BJ (cell line): ENCODE data around the gene PRKAR1B. TPM values are rescaled to one million over a fixed set of nuclear protein-coding genes. Genes with fewer than 3 reads are reported as not detected.
A peak's percentile ranks its signal among the peaks of the same experiment; 100 is the strongest.

Source experiments
- CTCF ChIA-PET: fragments of 350-600 bp; formaldehyde crosslinking; extraction: SDS; loops from one replicate; lab custom pipeline; 2021; ENCODE audit warnings: antibody characterized with exemption, inconsistent platforms; lab: Yijun Ruan, JAX
- POLR2A ChIA-PET: fragments of 300-600 bp; sonication (Branson Sonifier 250); formaldehyde crosslinking; extraction: SDS; loops from one replicate; lab custom pipeline; 2021; ENCODE audit warnings: antibody characterized with exemption; lab: Charles Lee
- DNase-seq: peaks from one replicate; pipeline ENCODE4 v3.0.0-alpha.2; 2011; ENCODE audit warnings: low read depth
- H3K27me3 ChIP-seq: 2 replicates; pipeline ENCODE4 v1.6.0; 2011; ENCODE audit warnings: low read length; ENCODE audit not compliant: control insufficient read depth, insufficient read depth
- H3K36me3 ChIP-seq: 2 replicates; pipeline ENCODE4 v1.5.1; 2011; ENCODE audit warnings: low read length; ENCODE audit not compliant: control insufficient read depth, insufficient read depth
- H3K4me3 ChIP-seq: 2 replicates; pipeline ENCODE4 v1.5.1; 2011; ENCODE audit warnings: low read depth, mild to moderate bottlenecking, control low read depth, low read length
- polyA plus RNA-seq: library from polyadenylated mRNA; depleted of rRNA; stranded (reverse); fragments of >200 nt; gene quantifications from 2 replicates; pipeline ENCODE4 v1.2.3, GENCODE V29; 2011
- TF ChIP-seq, protein P1 (sequence below): IDR thresholded peaks from 2 replicates; pipeline ENCODE4 v1.5.1; 2011; ENCODE audit warnings: low read depth, mild to moderate bottlenecking, control low read depth, inconsistent platforms, low read length, moderate library complexity; ENCODE audit not compliant: insufficient read depth

PRKAR1B gene
- polyA plus RNA-seq, 1 experiment, result 7.4 TPM

GRCh38 chr7:537911-538634 lies 189.0 kb downstream of the PRKAR1B start:
- TF ChIP-seq, protein P1, sequence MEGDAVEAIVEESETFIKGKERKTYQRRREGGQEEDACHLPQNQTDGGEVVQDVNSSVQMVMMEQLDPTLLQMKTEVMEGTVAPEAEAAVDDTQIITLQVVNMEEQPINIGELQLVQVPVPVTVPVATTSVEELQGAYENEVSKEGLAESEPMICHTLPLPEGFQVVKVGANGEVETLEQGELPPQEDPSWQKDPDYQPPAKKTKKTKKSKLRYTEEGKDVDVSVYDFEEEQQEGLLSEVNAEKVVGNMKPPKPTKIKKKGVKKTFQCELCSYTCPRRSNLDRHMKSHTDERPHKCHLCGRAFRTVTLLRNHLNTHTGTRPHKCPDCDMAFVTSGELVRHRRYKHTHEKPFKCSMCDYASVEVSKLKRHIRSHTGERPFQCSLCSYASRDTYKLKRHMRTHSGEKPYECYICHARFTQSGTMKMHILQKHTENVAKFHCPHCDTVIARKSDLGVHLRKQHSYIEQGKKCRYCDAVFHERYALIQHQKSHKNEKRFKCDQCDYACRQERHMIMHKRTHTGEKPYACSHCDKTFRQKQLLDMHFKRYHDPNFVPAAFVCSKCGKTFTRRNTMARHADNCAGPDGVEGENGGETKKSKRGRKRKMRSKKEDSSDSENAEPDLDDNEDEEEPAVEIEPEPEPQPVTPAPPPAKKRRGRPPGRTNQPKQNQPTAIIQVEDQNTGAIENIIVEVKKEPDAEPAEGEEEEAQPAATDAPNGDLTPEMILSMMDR, result no peak
- DNase-seq, result peak; percentile 79
- POLR2A ChIA-PET, result interaction anchor here (0.6 to 0.7 kb wide), 2 partner anchors 18 to 20 kb away, joined by 3 to 4 read pairs; no protein-coding TSS in a partner anchor
- no peak overlapping the region for H3K4me3 ChIP-seq
- peaks cover 2% of the 10 kb centered on the region; the same call in 1 of the 2 replicates for H3K27me3 ChIP-seq
- CTCF ChIA-PET, result interaction anchor here (1.4 kb wide), 1 partner anchor 205 kb away, joined by 3 read pairs; no protein-coding TSS in a partner anchor
- H3K36me3 ChIP-seq, result no peaks in the 10 kb centered on the region

GRCh38 chr7:536231-536630 lies 190.8 kb downstream of the PRKAR1B start:
- DNase-seq, result no peak

DNA sequence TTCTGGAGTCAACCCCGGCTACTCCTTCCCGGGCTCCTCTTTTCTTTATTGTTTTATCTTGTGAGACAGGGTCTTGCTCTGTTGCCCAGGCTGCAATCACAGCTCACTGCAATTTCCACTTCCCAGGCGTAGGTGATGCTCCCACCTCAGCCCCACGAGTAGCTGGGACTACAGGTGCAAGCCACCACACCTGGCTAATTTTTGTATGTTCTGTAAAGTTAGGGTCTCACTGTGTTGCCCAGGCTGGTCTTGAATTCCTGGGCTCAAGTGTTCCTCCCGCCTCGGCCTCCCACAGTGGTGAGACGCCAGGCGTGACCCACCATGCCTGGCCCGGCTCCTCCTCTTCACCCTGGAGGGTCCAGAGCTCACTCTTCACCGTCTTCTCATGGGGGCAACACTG lies 192.1 kb downstream of the PRKAR1B start:
- ChIA-PET POLR2A (no interaction called here), CTCF (no interaction called here)
- H3K36me3 ChIP-seq, result no peaks in the 10 kb centered on the region
- H3K4me3 ChIP-seq, result no peak overlapping the region
- peaks cover 5% of the 10 kb centered on the region for H3K27me3 ChIP-seq
- DNase-seq, result no peak
- TF ChIP-seq, protein P1, result no peak

More at GRCh38 chr7:536231-536630, 190.8 kb downstream of the PRKAR1B start:
- POLR2A ChIA-PET, result no interaction called here
- TF ChIP-seq, protein P1, result no peak
- no peaks in the 10 kb centered on the region for H3K36me3 ChIP-seq
- CTCF ChIA-PET, result no interaction called here
- H3K4me3 ChIP-seq, result no peak overlapping the region
- H3K27me3 ChIP-seq, result peaks cover 3% of the 10 kb centered on the region; the same call in 1 of the 2 replicates

DNA sequence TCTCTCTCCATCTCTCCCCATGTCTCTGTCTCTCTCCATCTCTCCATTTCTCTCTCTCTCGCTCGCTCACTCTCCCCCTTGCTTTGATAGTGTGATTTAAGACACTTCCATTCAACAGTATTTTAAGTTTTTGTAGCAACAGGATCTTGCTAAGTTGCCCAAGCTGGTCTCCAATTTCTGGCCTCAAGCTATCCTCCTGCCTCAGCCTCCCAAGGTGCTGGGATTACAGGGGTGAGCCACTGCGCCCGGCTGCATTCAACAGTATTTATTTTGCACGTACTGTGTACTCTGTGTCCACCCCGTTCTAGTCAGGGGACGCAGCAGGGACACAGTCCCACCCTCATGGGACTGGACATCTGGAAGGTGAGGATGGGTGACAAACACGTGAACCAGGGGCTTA lies 193.0 kb downstream of the PRKAR1B start:
- POLR2A ChIA-PET, result no interaction called here
- H3K4me3 ChIP-seq, result no peak overlapping the region
- peaks cover 5% of the 10 kb centered on the region for H3K27me3 ChIP-seq
- TF ChIP-seq, protein P1, result no peak
- no peaks in the 10 kb centered on the region for H3K36me3 ChIP-seq
- CTCF ChIA-PET, result no interaction called here
- DNase-seq, result no peak

DNA sequence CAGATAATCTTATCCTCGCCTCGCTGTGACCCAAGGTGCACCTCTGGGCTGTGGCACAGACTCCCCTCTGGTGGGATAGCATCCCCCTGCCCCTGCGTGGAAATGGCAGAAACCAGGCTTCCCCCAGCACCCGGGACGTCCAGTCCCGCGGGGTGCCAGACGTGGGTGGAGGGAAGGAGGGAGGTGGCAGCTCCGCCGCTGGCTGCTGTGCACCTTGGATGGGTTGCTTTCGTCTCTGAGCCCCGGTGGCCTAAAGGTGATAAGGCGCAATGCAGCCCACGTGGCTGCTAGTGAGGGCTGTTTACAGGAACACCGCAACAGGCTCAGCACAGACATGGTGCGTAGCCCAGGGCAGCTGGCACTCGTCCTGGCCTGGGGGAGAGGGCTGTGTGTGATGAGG lies 193.8 kb downstream of the PRKAR1B start:
- ChIA-PET CTCF (interaction anchor here (1.5 kb wide), 1 partner anchor 13 kb away, joined by 3 read pairs; the partner anchor contains the start of gene PDGFA), POLR2A (no interaction called here)
- peaks cover 5% of the 10 kb centered on the region for H3K27me3 ChIP-seq
- no peaks in the 10 kb centered on the region for H3K36me3 ChIP-seq
- no peak for DNase-seq
- TF ChIP-seq, protein P1, result no peak
- no peak overlapping the region for H3K4me3 ChIP-seq
